ENCODE data around the gene GUSB.
"Not testable (repeated sequence)": the region's sequence is repeated elsewhere in the genome, so short reads cannot be mapped to it uniquely, and the experiment has no call there.

The GUSB gene

GRCh38 chr7:65974876-65975275, 7.1 kb downstream of the GUSB start:
- DNase-seq = no peak

- no peak for DNase-seq
These were observed 7.7 kb downstream of the GUSB start for GRCh38 chr7:65974191-65974801.

- DNase-seq = no peak
These were observed 9.0 kb downstream of the GUSB start for GRCh38 chr7:65972976-65973375.

- no peak for DNase-seq
These were observed 11.0 kb downstream of the GUSB start for GRCh38 chr7:65971021-65971420.

- no peak for DNase-seq
These were observed 13.5 kb downstream of the GUSB start for GRCh38 chr7:65968256-65969185.

- DNase-seq = no peak
These were observed 14.5 kb downstream of the GUSB start for GRCh38 chr7:65967361-65968155.

- no peak for DNase-seq
These were observed 15.9 kb downstream of the GUSB start for GRCh38 chr7:65966146-65966545.

GRCh38 chr7:65964671-65965070, 17.3 kb downstream of the GUSB start:
- not testable (repeated sequence) for DNase-seq

GRCh38 chr7:65962033-65962432, 20.0 kb downstream of the GUSB start:
- DNase-seq = no peak

GRCh38 chr7:65960351-65961074, 21.5 kb downstream of the GUSB start:
- no peak for DNase-seq

GRCh38 chr7:65955718-65956117, 26.3 kb downstream of the GUSB start:
- DNase-seq = no peak

GRCh38 chr7:65953890-65954450, 28.0 kb downstream of the GUSB start:
- no peak for DNase-seq

- no peak for DNase-seq
These were observed 28.9 kb downstream of the GUSB start for GRCh38 chr7:65953001-65953720.

- no peak for DNase-seq
These were observed 30.0 kb downstream of the GUSB start for GRCh38 chr7:65951837-65952578.

- no peak for DNase-seq
These were observed 35.1 kb downstream of the GUSB start for GRCh38 chr7:65946904-65947303.

GRCh38 chr7:65945787-65946186, 36.2 kb downstream of the GUSB start:
- not testable (repeated sequence) for DNase-seq

- DNase-seq = no peak
These were observed 43.6 kb downstream of the GUSB start for GRCh38 chr7:65938336-65938895.

- DNase-seq = no peak
These were observed 44.7 kb downstream of the GUSB start for GRCh38 chr7:65937296-65937695.

GRCh38 chr7:65931685-65932084, 50.3 kb downstream of the GUSB start:
- DNase-seq = no peak
